ENCODE measurements around the gene CA10.

The CA10 gene

DNA sequence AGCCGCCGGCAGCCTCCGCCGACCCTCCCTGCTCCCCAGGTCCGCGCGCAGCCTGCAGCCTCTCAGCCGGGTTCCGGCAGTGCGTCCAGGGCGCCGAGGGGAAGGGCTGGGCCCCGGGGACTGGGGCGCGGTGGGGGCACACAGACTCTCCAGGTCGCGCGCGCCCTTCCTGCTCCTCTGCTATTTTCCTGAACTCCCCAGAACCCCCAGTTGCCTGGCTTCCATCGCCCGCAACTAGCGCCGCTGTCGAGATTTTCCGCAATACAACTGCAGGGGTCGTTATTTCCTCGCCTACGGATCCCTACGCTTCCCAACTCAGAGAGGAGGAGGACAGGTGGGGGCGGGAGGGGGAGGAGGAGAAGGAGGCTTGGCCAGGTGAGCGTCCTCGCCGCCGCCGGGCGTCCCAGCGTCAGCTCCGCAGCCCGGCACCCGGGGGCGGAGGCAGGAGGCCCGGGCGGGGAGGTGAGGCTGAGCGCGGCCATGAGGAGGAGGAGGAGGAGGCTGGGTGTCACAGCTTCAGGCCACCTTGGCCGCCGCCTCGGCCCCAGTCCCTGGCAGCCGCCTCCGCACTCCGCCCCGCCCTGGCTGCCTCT, at the start of gene CA10:
Gene CA10 (minus strand): TSS at position 265 of the 593 bp plus-strand sequence.
- no peak for DNase-seq

DNA sequence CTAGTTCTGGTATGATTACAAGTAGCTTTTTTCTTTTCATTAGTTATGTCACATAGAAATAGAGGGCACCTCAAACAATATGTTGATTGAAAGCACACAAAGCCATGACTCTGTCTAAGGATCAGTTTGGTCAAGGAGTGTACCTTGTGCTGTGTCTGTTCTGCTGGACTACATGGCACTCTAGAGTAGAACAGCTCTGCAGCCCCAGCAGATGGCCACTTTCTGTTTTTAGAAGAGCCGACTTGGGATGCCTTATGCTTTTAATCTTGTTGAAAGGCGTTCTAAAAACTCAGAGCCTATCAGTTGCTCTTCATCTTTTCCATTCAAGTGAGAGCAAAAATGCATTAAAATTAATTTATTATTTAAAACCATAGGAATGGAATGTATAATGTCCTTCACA, 49.3 kb upstream of the CA10 start:
- no peak for DNase-seq

DNA sequence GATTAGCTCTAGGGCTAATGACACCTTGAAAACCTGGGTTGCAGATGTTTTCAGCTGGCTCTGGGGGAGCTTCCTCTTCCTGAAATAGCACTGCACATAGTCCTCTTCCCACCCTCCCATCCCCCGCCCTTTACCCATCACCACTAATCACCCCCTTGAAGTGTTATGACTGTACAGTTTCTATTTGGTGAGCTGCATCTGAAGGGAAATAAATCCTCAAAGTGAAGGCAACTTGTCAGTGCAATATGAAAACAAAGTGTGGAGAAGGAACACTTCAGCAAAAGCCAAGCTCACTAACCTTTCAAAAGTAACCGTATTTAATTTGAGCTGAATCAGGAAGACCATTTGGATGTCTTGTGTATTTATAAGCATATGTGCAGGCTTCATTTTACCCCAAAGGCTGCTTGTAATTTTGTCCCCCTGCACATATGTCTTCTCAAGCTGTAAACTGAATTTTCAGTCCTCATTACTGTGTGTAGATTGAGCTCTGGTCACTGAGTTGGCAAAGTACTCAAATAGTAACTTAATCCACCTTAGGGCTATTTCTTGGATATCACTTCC, 44.1 kb upstream of the CA10 start:
- DNase-seq: no peak

DNA sequence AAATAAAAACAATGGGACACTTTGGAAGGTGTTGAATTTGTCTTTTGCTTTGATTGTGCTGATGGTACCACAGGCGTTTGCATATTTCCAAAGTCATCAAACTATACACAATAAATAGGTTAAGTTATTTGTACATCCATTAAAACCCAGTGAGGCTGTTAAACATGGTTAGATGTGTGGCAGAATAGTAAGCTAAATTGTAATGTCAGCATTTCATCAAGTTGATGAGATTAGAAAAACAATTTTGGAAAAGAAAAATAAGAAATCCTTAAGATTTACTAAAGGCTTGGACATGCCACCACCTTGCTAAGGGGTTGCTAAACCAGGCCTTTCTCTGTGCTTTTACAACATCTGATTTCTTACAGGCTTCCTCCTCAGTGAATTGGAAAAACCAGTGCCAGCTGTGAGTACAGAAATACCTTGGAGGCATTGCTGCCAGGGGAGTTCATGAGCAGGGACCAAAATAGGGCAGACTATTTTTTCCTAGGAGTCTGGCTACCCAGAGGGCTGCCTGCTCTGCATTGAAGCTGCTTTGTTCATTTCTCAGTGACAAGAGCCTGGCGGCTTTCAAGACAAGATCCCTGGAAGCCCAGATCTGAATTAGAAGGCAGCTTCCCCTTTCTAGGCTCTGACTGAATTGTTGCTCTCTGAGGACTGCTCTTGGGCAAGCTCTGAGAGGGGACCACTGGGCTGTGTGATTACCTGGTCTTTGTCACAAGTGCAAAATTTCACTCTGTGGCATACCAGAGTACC, 43.4 kb upstream of the CA10 start:
- DNase-seq: no peak

DNA sequence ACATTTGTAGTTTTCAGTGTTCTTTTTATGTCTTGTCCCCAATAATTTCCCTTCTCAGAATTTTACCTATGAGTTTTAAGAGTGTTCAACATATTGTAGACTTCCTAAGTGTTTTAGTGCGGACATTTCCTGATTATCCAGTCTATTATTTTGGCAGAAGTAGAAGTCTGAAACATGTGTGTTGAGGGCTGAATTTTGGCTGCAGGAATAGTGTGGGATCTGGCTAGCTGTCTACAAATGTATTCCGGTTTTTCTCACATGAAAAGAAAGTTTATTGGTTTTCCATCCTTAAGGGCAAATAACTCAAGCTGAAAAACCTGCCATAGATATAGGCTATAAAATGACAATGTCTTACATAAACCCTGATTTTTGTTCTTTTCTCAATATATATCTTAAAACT, 33.0 kb upstream of the CA10 start:
- no peak for DNase-seq

DNA sequence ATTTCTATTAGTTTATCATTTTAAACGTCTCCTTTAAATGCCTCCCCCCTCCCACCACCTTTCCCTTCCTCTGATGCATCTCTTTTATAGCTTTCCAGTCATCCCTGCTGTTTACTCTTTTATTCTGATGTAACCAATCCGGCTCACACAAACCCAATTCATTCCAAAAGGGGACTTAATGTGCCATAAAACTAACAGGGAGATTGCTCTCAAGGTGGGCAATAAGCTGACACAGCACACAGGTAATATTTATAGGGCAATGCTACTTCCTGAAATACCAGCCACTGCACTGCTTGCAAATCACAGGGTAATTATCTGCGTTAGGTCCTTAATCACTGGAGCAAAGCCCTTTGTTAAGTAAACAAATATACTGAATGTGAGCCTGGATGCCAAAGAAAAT, 23.3 kb upstream of the CA10 start:
- DNase-seq: no peak

DNA sequence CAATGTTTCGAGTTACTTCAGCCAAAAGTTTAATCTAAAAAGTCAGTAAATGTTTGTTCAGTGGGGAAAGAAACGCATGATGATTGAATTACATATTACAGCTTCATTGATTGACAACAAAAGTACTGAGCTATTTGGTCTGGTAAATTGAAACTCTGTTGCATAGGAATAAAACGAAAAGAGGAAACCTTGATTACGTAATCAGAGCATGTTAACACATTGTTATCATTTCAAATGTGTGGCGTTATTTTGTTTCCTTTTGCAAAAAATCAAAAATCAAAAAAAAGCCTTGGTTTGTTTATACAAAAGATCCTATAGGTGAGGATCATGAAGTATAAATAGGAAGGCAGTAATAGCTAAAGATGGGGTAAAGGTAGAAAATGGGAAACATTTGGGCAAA, 19.5 kb upstream of the CA10 start:
- DNase-seq: no peak

DNA sequence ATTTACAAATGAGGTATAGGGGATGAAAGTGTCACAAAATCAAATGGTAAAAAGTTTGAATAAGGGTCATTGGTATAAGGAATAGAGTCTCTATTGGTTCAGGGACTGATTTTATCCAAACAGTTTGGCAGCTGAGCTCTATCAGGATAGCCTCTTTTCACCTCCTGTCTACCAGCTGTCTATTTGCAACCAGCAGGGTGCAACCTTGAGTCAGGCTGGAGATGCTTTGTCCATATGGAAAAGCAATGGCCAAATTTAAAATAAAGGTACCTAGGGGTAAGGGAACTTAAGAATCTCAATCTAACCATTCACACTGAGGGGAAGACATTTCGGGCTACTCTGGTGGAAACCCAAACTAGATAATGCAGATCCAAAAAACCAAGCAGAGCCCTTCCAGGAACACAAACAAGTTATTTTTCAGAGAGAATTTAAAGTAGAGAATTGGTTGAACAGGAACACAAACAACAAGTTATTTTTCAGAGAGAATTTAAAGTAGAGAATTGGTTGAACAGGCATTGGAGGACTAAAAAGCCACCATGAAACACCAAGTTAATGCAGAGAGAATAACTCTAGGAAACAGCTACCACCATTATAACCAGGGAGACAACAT, 12.6 kb upstream of the CA10 start:
- DNase-seq: peak; percentile 17

DNA sequence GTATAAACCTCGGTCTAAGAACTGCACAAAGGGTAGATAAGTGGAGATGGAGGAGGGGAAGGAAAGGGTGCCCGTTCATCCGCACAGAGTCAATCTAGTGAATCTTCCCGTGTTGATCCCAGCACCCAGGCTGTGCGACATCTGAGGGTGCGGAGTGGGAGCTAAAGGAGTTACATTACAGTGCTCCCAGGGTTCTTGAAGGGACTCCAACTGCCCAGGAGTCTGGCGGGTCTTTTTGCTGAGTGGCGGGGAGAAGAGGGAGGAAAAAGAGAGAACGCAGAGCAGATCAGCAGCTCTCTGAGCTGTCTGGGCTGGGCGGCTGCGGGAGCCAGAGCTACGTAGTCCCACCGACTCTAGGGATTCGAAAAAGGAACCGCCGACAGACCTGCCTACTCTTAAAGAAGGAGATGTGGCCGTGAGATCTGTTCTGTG, 1.6 kb upstream of the CA10 start:
- DNase-seq: no peak

DNA sequence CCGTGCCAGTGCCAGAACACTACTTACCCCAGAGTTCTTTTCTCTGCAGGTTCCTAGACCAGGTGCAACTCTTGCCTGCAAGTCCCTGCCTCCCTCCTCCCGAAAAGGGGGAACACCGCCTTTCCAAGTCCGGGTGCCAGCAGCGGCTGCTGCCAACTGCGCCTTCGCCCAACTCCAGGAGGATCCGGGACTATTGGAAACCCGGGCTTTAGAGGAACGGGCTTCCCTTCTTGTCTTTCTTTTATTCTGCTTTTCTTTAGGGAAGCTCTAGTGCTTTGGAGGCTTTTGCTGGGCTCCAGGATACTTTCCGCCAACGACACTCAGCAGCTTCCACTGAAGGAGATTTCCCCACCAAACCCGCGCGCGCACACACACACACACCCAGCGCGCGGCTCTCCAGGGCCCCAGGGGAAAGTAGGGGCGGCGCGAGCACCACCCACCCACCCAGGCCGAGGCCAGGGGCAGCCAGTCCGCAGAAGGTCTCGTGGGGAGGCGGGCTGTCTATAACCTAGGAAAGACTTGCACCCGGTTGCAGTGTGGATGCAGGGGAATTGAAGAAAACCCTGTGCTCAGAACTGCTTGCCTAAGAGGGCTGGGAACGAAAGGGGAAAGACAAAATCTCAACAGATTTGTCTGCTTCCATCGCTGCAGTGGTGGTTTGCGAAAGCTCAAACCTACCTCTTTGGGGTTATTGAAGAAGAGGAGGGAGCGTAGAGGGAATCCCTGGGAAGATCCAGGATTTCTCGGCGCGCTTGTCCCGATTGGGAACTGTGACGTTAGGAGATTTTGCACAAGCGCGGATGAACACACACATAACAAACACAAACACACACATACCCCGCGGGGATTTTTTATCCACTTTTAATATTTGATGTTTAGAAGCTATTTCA, 977 bp upstream of the CA10 start:
- DNase-seq: no peak

DNA sequence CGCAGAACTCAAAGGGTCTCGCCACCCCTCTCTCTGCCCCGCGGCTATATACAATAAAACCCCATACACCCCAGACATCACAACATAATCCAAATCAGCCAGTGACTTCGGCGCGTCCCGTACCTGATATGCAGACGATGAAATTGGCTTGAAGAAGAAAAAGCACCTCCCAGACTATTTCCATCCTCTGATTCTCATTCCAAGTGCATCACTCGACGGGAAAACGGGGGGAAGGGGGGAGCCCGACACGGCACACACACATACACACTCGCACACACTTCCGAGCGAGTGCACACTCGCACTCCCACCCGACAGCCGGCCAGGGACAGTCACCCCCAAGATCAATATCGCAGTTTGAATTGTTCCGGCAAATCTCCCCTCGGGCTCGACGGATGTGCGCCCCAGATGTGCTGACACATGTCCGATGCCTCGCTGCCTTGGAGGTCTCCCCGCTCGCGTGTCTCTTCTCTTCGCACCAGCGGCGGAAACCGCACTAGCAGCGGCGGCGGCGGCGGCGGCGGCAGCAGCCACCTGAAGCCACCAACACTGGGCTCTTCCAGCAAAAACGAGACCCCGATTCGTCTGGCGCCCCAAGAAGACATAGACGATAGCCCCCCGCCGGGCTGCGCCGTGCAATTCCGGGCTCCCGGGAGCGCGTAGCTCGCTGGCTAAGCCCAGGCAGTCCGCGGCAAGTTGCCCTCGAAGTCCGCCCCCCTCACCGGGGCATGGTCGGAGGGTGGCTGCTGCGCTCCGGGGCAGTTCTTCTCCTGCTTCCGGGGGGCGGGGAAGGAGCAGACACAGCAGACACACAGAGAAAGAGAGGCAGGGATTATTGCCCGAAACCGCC, 688 bp downstream of the CA10 start:
- peak; percentile 5 for DNase-seq

DNA sequence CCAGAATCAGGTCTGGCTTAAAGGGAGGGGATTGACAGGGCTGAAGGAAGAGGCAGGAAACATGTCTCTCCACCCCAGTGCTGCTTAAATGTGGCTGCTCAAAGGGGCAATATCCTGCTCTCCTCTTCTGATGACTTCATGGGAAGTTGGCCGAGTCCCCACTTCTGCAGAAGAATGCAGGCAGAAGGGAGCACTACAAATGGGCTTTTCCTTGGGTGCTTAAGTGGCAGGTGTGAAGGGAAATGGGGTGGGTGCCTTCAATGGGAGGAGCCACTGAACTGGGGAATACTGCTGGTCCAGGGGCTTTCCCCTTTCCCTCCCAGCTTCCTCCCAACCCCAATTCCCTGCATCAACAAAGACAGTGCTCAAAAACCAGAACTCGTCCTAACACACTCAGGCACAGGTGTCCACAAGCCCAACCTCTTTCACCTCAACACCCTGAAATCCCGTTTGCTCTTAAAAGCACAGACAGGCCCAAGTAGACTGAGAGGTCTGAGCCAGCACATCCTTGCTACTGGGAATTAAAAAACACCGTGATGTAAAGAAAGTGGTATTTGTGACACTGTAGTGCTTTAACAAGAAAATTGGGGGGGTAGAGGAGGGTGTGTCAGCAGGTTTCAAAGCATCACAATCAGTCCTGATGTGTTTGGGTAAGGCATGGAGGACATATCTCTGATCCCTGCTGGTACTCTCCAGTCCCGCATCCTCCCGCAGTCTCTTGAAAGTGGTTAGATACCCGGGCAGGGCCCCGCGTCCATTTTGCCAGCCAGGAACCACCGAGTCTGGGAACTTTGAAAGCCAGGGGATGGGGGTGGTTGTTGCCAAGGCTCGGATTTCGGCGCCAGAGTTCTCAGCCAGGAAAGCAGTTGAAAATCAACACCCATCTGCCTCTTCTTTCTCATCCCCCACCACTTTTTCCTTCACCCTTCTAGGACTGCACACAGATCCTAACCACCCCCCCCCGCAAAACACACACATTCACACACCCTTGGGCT, 1.6 kb downstream of the CA10 start:
- no peak for DNase-seq

DNA sequence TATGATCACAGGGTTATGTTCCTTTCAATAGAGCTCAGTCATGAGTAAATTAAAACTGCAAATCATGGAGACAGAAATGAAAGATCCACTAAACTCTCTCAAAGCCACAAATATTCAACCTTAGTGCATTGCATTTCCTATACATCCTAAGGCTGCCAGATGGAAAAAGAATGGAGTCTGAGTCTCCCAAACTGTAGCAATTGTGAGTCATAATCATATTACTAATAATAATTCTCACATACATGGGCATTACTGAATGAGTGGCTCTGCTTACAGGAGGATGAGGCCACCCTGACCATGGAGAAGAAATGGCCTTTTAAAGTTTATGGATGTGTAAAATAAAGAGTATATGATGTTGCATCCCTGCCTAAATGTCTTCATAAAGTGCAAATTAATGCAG, 3.2 kb downstream of the CA10 start:
- DNase-seq: no peak

DNA sequence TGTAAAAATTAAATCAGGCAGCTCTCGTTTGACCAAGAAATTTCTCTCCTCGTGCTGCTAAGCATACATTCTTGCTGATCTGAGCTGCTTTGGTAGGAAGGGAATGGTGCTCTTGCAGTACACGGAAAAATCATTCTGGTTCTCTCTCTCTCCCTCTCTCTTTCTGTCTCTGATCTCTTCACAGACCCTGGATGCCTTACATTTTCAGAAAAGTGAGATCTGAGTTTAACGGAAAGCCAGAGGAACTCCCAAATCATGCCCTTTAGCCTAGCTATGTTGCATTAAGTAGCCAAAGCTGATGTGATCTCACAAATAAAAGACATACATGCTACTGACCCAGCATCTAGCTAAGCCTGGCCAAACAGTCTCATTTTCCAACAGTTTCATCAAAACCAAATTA, 4.0 kb downstream of the CA10 start:
- no peak for DNase-seq

DNA sequence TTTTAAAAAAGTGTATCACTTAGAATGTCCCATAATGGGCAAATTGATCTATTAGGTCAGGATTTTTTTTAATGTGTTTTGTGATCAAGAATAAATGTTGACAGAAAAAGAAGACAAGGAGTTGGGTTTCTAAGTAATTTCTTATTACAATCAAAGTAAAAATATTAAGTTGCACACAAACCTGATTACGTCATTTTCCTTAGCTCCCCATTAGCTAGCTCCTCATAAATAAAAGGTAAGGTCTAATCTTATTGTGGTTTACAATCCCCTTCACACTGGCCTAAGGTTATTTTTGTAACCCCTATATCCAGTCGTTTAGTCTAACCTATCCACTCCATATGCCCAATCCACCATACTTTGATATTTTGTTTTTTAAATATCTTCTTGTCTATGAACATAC, 7.6 kb downstream of the CA10 start:
- DNase-seq: no peak

DNA sequence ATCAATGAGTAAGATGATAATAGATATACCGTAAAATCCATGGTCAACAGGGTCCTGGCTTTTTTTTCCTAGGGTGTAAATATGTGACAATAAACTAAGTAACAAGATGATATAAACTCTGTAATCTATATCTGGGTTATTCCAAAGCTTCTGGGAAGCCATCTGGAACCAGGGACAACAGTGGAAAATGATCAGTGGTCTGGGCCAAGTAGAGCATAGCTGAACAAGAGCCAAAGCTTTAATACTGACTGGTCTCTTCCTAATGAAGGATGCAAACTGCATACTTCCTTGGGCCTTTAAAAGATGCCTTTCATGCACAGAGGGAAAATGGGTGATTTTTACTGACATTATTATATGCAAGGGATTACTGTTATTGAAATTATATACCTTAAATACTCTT, 8.9 kb downstream of the CA10 start:
- DNase-seq: no peak

DNA sequence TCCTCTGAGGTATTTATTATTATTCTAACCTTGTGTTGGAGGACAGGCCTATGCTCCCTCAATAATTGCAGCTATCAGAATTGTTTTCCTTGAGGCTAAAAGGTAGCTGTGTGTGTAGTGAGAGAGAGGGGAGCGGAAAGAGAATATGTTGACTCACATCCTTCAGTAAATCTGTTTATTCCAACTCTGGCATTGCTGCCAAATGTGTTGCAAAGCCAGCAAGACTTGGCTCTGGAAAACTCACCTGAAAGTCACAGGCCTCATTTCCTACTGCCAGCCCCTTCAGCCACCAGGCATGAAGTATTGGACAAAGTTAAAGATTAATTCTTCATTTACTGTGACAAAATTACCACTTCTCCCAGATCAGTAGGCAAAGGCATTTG, 9.6 kb downstream of the CA10 start:
- no peak for DNase-seq

DNA sequence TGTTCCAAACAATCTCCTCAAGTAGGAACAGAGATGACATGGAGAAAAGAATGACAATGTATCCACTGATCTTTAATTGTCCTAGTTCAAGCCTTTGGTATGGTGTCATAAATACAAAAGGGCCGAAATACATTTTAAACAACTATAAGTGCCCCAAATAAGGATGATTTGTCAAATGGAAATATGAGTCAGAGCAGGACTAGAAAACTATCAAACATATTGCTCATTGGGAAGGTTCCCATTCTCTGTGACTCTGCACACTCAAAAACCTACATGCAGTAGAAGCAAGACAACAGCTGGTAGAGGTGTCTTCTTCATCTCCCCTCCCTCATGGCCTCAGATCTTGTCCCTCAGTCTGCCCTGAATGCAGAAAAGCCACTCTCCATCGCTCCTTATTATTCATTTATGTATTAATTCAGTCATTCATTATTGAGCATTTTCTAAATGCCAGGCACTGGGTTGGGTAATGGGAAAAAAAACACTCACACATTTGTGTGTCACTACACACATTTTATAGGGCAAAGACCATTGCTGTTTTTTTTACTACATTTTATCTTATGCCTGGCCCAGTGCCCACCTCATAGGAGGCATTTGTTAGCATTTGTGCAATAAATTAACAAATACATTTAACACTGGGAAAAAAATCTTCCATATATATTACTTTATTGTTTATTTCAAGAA, 10.1 kb downstream of the CA10 start:
- DNase-seq: peak; percentile 25

DNA sequence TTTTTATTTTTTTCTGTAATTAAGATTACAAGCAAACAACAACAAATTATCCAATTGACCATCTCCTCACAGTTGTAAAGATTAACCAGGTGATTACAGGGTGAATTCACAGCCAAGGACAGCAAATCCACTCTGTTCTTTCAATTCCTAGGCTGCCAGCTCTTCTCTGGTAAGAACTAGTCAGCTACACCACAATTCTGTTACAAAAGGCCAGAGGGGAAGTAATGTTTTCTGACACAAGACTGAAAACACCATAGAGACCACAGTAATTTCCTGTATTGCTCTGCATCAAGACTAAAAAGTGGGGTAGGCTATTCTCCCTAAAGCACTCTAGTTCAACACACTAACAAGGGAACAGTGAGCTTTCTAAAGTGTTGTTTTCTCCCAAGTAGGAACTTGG, 10.6 kb downstream of the CA10 start:
- DNase-seq: peak; percentile 53

DNA sequence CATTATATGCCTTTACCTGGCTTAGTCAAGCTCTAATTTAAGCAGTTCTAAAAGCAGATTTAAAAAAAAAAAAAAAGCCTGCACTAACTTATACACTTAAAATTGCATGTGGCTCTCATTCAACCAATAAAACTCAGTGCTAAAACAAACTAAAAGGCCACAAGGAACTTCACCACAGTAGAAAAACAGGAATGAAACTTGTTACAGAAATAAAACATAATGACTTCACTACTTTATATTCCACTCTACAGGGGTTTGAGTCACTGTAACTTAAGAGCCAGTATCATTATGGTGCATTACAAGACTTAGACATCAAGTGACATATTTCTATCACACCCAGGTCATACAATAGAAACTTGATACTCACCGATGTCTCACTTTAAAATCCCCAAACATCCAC, 11.1 kb downstream of the CA10 start:
- DNase-seq: peak; percentile 20
